ENCODE data around the gene SPPL2C. TPM values are rescaled to one million over a fixed set of nuclear protein-coding genes. Genes with fewer than 3 reads are reported as not detected.

The SPPL2C gene
- total and polyA plus RNA-seq, 2 of the 13 experiments (the other 11 are each of a cell fraction or from before 2014, with no cell fraction given), result not detected

- TF ChIP-seq KDM2A (CRISPR knock-in tag; IDR thresholded peaks at IDR 0.05; ENCODE audit: borderline replicate concordance, low read depth) (0 out of 2 replicates have a peak, but pooled peaks have one; percentile 15), AHR (CRISPR knock-in tag; IDR thresholded peaks at IDR 0.05) (no peak), PATZ1 (CRISPR knock-in tag; IDR thresholded peaks at IDR 0.05) (peak; percentile 34; the same call in 1 of the 2 replicates), TSC22D2 (CRISPR knock-in tag; IDR thresholded peaks at IDR 0.05; ENCODE audit: borderline replicate concordance) (0 out of 2 replicates have a peak, but pooled peaks have one; percentile 54), SALL1 (CRISPR knock-in tag; IDR thresholded peaks at IDR 0.05) (0 out of 2 replicates have a peak, but pooled peaks have one; percentile 13), JARID2 (CRISPR knock-in tag; IDR thresholded peaks at IDR 0.05; ENCODE audit: insufficient replicate concordance) (peak; percentile 64), NFAT5 (CRISPR knock-in tag; IDR thresholded peaks at IDR 0.05) (0 out of 2 replicates have a peak, but pooled peaks have one; percentile 23), MIER2 (CRISPR knock-in tag; IDR thresholded peaks at IDR 0.05) (peak; percentile 69; the same call in 1 of the 2 replicates), ZNF276 (CRISPR knock-in tag; IDR thresholded peaks at IDR 0.05; ENCODE audit: low read depth) (no peak), TEAD3 (CRISPR knock-in tag; optimal IDR thresholded peaks at IDR 0.05; ENCODE audit: borderline replicate concordance) (peak; percentile 51), ZNF644 (CRISPR knock-in tag; IDR thresholded peaks at IDR 0.05; ENCODE audit: low read depth) (no peak), TOE1 (CRISPR knock-in tag; IDR thresholded peaks at IDR 0.05) (0 out of 2 replicates have a peak, but pooled peaks have one; percentile 28), ZBTB49 (CRISPR knock-in tag; IDR thresholded peaks at IDR 0.05; ENCODE audit: borderline replicate concordance) (0 out of 2 replicates have a peak, but pooled peaks have one; percentile 24), ELF1 (CRISPR knock-in tag; IDR thresholded peaks at IDR 0.05) (0 out of 2 replicates have a peak, but pooled peaks have one; percentile 23), ZNF556 (CRISPR knock-in tag; IDR thresholded peaks at IDR 0.05; ENCODE audit: borderline replicate concordance) (0 out of 2 replicates have a peak, but pooled peaks have one; percentile 51), NCOA5 (CRISPR knock-in tag; IDR thresholded peaks at IDR 0.05) (no peak)
Observed at GRCh38 chr17:45852535-45853297, 8.0 kb downstream of the SPPL2C start (continued).

Measured in HepG2 (cell line).